PC-9 (cell line): Measurements from ENCODE around the gene HKDC1. TPM values are rescaled to one million over a fixed set of nuclear protein-coding genes. Genes with fewer than 3 reads are reported as not detected.

Source experiments
- BruUV-seq: library from RNA; stranded (reverse); fragments of 400-500 nt; replicated peaks from 2 replicates; lab custom pipeline; 2021; lab: Mats Ljungman, UMichigan
- CTCF ChIA-PET: fragments of 300-600 bp; sonication (Branson Sonifier 250); formaldehyde crosslinking; loops from one replicate; lab custom pipeline; 2022; ENCODE audit warnings: antibody characterized with exemption; lab: Charles Lee
- POLR2A ChIA-PET: fragments of 300-600 bp; sonication (Branson Sonifier 250); formaldehyde crosslinking; loops from one replicate; lab custom pipeline; 2022; ENCODE audit warnings: antibody characterized with exemption; ENCODE audit not compliant: unreplicated experiment; lab: Charles Lee
- DNase-seq, 2 experiments: peaks; one replicate each; pipeline versions ENCODE4 v3.0.0 to v3.0.0-alpha.2; 2015 to 2022; ENCODE audit warnings: mixed read lengths in 1 of 2
- H2AFZ ChIP-seq: fragments of 200-600 bp; sonication (generic); 2 replicates; pipeline ENCODE4 v1.8.1; 2017; ENCODE audit warnings: antibody characterized with exemption
- H3F3A ChIP-seq: fragments of 200-600 bp; sonication (generic); 2 replicates; pipeline ENCODE4 v1.8.1; 2017; ENCODE audit warnings: antibody characterized with exemption, mild to moderate bottlenecking, low read depth; ENCODE audit not compliant: insufficient read depth
- H3K27ac ChIP-seq: fragments of 200-600 bp; sonication (generic); 2 replicates; pipeline ENCODE4 v1.6.1; 2016; ENCODE audit warnings: mixed run types
- H3K27me3 ChIP-seq: fragments of 200-600 bp; sonication (generic); 2 replicates; pipeline ENCODE4 v1.6.1; 2016; ENCODE audit warnings: low read depth, mixed run types; ENCODE audit not compliant: insufficient read depth
- H3K36me3 ChIP-seq: fragments of 200-600 bp; sonication (generic); 2 replicates; pipeline ENCODE4 v1.6.1; 2016; ENCODE audit warnings: low read depth, mixed run types
- H3K4me1 ChIP-seq: fragments of 200-600 bp; sonication (generic); replicated peaks from 2 replicates; pipeline ENCODE4 v1.6.1; 2016; ENCODE audit warnings: mixed run types; ENCODE audit not compliant: insufficient read depth
- H3K4me2 ChIP-seq: fragments of 200-600 bp; sonication (generic); 2 replicates; pipeline ENCODE4 v1.6.1; 2017; ENCODE audit warnings: mixed run types
- H3K4me3 ChIP-seq: fragments of 200-600 bp; sonication (generic); 2 replicates; pipeline ENCODE4 v1.6.1; 2016; ENCODE audit warnings: mixed run types
- H3K79me2 ChIP-seq: fragments of 200-600 bp; sonication (generic); 2 replicates; pipeline ENCODE4 v1.6.1; 2017; ENCODE audit warnings: low read depth, mixed run types
- H3K9me2 ChIP-seq: fragments of 200-600 bp; sonication (generic); 2 replicates; pipeline ENCODE4 v1.8.1; 2017; ENCODE audit warnings: mild to moderate bottlenecking; ENCODE audit not compliant: insufficient read depth
- H3K9me3 ChIP-seq: fragments of 200-600 bp; sonication (generic); 2 replicates; pipeline ENCODE4 v1.8.1; 2016; ENCODE audit warnings: low read depth; ENCODE audit not compliant: insufficient read depth
- H4K20me1 ChIP-seq: fragments of 200-600 bp; sonication (generic); 2 replicates; pipeline ENCODE4 v1.8.1; 2017; ENCODE audit not compliant: insufficient read depth
- EZH2 ChIP-seq: fragments of 200-600 bp; sonication (generic); IDR thresholded peaks from 2 replicates; pipeline ENCODE4 v1.8.0; 2017; ENCODE audit warnings: antibody characterized with exemption, low read depth
- intact Hi-C: fragments of 100-400 bp; cut with micrococcal nuclease; formaldehyde crosslinking; loops from one replicate; pipeline ENCODE4 v1.10.0; 2022; ENCODE audit not compliant: unreplicated experiment
- total RNA-seq: library from RNA; stranded (reverse); gene quantifications from 2 replicates; pipeline ENCODE4 v1.2.3, GENCODE V29; 2021
- TF ChIP-seq, protein P1 (sequence below): fragments of 200-600 bp; sonication (generic); conservative IDR thresholded peaks from 2 replicates; pipeline ENCODE4 v1.6.1; 2017; ENCODE audit warnings: mixed run types, antibody characterized with exemption, mild to moderate bottlenecking, moderate library complexity

The HKDC1 gene
- total RNA-seq, 1 experiment from 2014 or later: 173 TPM

DNA sequence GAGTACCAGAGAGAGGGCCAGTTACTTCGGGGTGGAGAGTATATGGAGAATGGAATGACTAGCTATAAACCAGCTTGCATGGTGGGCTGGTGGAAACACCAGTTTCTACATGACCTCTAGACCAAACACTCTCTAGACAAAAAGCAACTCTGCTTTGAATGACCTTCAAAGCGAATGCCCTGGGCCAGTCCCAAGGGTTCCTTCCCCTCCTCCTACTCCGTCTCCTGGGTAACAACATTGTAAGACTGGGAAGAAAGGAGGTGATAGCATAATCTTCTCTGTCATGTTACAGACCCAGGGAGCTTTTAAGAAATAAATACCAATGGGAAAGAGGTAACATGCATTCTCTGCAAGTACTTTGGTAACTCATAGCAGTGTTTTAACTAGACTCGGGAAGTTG, 65.6 kb downstream of the HKDC1 start:
- no peak overlapping the region for H2AFZ ChIP-seq
- H3K36me3 ChIP-seq: no peaks in the 10 kb centered on the region
- intact Hi-C loops: no loop called here
- TF ChIP-seq EZH2: no peak
- TF ChIP-seq, protein P1, sequence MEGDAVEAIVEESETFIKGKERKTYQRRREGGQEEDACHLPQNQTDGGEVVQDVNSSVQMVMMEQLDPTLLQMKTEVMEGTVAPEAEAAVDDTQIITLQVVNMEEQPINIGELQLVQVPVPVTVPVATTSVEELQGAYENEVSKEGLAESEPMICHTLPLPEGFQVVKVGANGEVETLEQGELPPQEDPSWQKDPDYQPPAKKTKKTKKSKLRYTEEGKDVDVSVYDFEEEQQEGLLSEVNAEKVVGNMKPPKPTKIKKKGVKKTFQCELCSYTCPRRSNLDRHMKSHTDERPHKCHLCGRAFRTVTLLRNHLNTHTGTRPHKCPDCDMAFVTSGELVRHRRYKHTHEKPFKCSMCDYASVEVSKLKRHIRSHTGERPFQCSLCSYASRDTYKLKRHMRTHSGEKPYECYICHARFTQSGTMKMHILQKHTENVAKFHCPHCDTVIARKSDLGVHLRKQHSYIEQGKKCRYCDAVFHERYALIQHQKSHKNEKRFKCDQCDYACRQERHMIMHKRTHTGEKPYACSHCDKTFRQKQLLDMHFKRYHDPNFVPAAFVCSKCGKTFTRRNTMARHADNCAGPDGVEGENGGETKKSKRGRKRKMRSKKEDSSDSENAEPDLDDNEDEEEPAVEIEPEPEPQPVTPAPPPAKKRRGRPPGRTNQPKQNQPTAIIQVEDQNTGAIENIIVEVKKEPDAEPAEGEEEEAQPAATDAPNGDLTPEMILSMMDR: no peak
- no peaks in the 10 kb centered on the region for H3K27me3 ChIP-seq
- no peak overlapping the region for H3K27ac ChIP-seq
- BruUV-seq: no TSS peak
- H4K20me1 ChIP-seq: no peaks in the 10 kb centered on the region
- H3K9me2 ChIP-seq: no peaks in the 10 kb centered on the region
- 0 out of 2 replicates have a peak, but pooled peaks cover 4% of the 10 kb centered on the region for H3K9me3 ChIP-seq
- no peaks in the 10 kb centered on the region for H3F3A ChIP-seq
- DNase-seq: no peak
- H3K79me2 ChIP-seq: no peaks in the 10 kb centered on the region
- no peak overlapping the region for H3K4me3 ChIP-seq
- POLR2A ChIA-PET: no interaction called here
- no peaks in the 10 kb centered on the region for H3K4me1 ChIP-seq
- CTCF ChIA-PET: no interaction called here
- H3K4me2 ChIP-seq: no peak overlapping the region

DNA sequence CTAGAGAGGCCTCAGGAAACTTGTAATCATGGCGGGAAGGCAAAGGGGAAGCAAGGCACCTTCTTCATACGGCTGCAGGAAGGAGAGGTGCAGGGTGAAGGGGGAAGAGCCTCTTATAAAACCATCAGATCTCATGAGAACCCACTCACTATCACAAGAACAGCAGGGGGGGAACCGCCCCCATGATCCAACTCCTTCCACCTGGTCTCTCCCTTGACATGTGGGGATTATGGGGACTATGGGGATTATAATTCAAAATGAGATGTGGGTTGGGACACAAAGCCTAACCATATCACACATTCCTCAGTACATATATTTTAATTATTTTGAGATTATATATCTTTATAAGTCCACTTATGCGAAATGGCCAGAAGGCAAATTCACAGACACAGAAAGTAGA, 67.0 kb downstream of the HKDC1 start:
- no peaks in the 10 kb centered on the region for H3F3A ChIP-seq
- H3K9me2 ChIP-seq: no peaks in the 10 kb centered on the region
- no peaks in the 10 kb centered on the region for H3K4me1 ChIP-seq
- DNase-seq: no peak
- BruUV-seq: no TSS peak
- CTCF ChIA-PET: interaction anchor here (1.0 kb wide), 1 partner anchor 30 kb away, joined by 6 read pairs; no protein-coding TSS in a partner anchor
- TF ChIP-seq EZH2: no peak
- TF ChIP-seq, protein P1: no peak
- H3K27me3 ChIP-seq: no peaks in the 10 kb centered on the region
- intact Hi-C loops: no loop called here
- no peaks in the 10 kb centered on the region for H3K9me3 ChIP-seq
- H2AFZ ChIP-seq: no peak overlapping the region
- no peaks in the 10 kb centered on the region for H4K20me1 ChIP-seq
- H3K27ac ChIP-seq: no peak overlapping the region
- no peaks in the 10 kb centered on the region for H3K79me2 ChIP-seq
- POLR2A ChIA-PET: no interaction called here
- no peak overlapping the region for H3K4me2 ChIP-seq
- H3K4me3 ChIP-seq: no peak overlapping the region
- no peaks in the 10 kb centered on the region for H3K36me3 ChIP-seq

DNA sequence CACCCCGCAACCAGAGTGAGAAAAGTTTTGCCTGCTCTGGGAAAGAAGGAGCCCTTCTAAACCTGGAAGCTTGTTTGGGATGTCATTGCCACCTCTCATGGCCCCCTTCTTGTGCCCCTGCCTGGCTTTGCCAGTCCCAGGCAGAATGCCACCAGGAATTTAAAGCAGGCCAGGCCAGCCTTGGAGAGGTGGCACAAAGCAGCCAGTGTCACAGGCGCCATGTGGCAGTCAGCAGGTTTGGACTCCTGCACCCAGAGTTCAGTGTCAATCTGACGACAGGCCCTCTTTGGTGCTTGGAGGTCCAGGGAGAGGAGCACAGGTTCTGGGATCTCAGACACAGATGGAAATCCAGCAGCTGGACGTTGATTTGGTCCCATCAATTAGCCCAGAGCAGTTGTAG, 70.9 kb downstream of the HKDC1 start:
- Histone ChIP-seq H3F3A (no peaks in the 10 kb centered on the region), H3K4me1 (no peaks in the 10 kb centered on the region), H3K27ac (no peak overlapping the region), H3K4me3 (no peak overlapping the region), H3K9me3 (no peaks in the 10 kb centered on the region), H3K79me2 (no peaks in the 10 kb centered on the region), H3K27me3 (no peaks in the 10 kb centered on the region), H3K36me3 (no peaks in the 10 kb centered on the region), H3K4me2 (no peak overlapping the region), H3K9me2 (no peaks in the 10 kb centered on the region), H2AFZ (no peak overlapping the region), H4K20me1 (no peaks in the 10 kb centered on the region)
- ChIA-PET POLR2A (no interaction called here), CTCF (no interaction called here)
- DNase-seq: no peak
- TF ChIP-seq, protein P1: no peak
- TF ChIP-seq EZH2: no peak
- intact Hi-C loops: no loop called here
- BruUV-seq: no TSS peak
